ENCODE measurements around the gene REXO4. TPM values are rescaled to one million over a fixed set of nuclear protein-coding genes. Genes with fewer than 3 reads are reported as not detected.

REXO4 gene
- total and polyA plus RNA-seq, 10 of the 15 experiments (the other 5 are each of a cell fraction or from before 2014, with no cell fraction given) = 2.7 to 43.9 (median 30.5) TPM

- no peak for TF ChIP-seq E4F1 (IDR thresholded peaks at IDR 0.05; ENCODE audit: borderline replicate concordance, partially characterized antibody)
- no peak for TF ChIP-seq ZZZ3 (IDR thresholded peaks at IDR 0.05; ENCODE audit: control insufficient read depth, insufficient read length, low read depth)
- TF ChIP-seq MYB (IDR thresholded peaks at IDR 0.05; ENCODE audit: borderline replicate concordance, low read depth, low read length) = no peak
- TF ChIP-seq JUND (IDR thresholded peaks at IDR 0.05; ENCODE audit: low read depth, low read length) = no peak
- peak; percentile 56; the same call in 1 of the 2 replicates for TF ChIP-seq IKZF1 (conservative IDR thresholded peaks at IDR 0.05)
- no peak for TF ChIP-seq EZH2 (IDR thresholded peaks at IDR 0.05; ENCODE audit: borderline replicate concordance, control insufficient read depth, low read depth, low read length)
- no peak for TF ChIP-seq NFXL1 (IDR thresholded peaks at IDR 0.05; ENCODE audit: borderline replicate concordance)
- TF ChIP-seq NRF1 (conservative IDR thresholded peaks at IDR 0.05; ENCODE audit: low read depth, low read length) = no peak
- no peak for TF ChIP-seq SREBF2 (IDR thresholded peaks at IDR 0.05; ENCODE audit: low read length)
- TF ChIP-seq ZNF687 (IDR thresholded peaks at IDR 0.05) = peak; percentile 91
- TF ChIP-seq, protein P1, sequence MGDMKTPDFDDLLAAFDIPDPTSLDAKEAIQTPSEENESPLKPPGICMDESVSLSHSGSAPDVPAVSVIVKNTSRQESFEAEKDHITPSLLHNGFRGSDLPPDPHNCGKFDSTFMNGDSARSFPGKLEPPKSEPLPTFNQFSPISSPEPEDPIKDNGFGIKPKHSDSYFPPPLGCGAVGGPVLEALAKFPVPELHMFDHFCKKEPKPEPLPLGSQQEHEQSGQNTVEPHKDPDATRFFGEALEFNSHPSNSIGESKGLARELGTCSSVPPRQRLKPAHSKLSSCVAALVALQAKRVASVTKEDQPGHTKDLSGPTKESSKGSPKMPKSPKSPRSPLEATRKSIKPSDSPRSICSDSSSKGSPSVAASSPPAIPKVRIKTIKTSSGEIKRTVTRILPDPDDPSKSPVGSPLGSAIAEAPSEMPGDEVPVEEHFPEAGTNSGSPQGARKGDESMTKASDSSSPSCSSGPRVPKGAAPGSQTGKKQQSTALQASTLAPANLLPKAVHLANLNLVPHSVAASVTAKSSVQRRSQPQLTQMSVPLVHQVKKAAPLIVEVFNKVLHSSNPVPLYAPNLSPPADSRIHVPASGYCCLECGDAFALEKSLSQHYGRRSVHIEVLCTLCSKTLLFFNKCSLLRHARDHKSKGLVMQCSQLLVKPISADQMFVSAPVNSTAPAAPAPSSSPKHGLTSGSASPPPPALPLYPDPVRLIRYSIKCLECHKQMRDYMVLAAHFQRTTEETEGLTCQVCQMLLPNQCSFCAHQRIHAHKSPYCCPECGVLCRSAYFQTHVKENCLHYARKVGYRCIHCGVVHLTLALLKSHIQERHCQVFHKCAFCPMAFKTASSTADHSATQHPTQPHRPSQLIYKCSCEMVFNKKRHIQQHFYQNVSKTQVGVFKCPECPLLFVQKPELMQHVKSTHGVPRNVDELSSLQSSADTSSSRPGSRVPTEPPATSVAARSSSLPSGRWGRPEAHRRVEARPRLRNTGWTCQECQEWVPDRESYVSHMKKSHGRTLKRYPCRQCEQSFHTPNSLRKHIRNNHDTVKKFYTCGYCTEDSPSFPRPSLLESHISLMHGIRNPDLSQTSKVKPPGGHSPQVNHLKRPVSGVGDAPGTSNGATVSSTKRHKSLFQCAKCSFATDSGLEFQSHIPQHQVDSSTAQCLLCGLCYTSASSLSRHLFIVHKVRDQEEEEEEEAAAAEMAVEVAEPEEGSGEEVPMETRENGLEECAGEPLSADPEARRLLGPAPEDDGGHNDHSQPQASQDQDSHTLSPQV (IDR thresholded peaks at IDR 0.05) = no peak; the same call in 1 of the 2 replicates
- no peak for TF ChIP-seq BACH1 (IDR thresholded peaks at IDR 0.05; ENCODE audit: borderline replicate concordance)
- no peak for TF ChIP-seq E2F8 (IDR thresholded peaks at IDR 0.05; ENCODE audit: low read depth, partially characterized antibody)
- TF ChIP-seq NBN (IDR thresholded peaks at IDR 0.05) = no peak
- peak; percentile 90 for TF ChIP-seq PAX5 (IDR thresholded peaks at IDR 0.05; ENCODE audit: borderline replicate concordance, low read depth, low read length)
- 0 out of 2 replicates have a peak, but pooled peaks have one; percentile 34 for TF ChIP-seq GABPA (IDR thresholded peaks at IDR 0.05; ENCODE audit: low read depth)
- no peak for TF ChIP-seq MYC (IDR thresholded peaks at IDR 0.05; ENCODE audit: insufficient read depth, insufficient read length, insufficient replicate concordance, low read length, severe bottlenecking)
Observed at GRCh38 chr9:133420392-133420827, 2.6 kb upstream of the REXO4 start (continued).

All from GM12878 (cell line).